ENCODE data around the gene FNIP2. TPM values are rescaled to one million over a fixed set of nuclear protein-coding genes. Genes with fewer than 3 reads are reported as not detected.
A peak's percentile ranks its signal among the peaks of the same experiment; 100 is the strongest.

Gene FNIP2
- total RNA-seq, 2 experiments from 2014 or later = 0.09 to 1.0 TPM

- Histone ChIP-seq H3K9me3 (ENCODE audit: low read length) (no peaks in the 10 kb centered on the region), H3K79me2 (ENCODE audit: insufficient read depth, low read depth, low read length) (no peaks in the 10 kb centered on the region), H3K4me1 (ENCODE audit: insufficient read depth, low read length, poor library complexity, severe bottlenecking) (peaks cover 28% of the 10 kb centered on the region), H3K4me2 (ENCODE audit: low read length) (no peak overlapping the region), H3K27ac (ENCODE audit: low read depth, low read length, poor library complexity, severe bottlenecking) (no peak overlapping the region), H3K9me2 (ENCODE audit: insufficient read depth, low read length) (no peaks in the 10 kb centered on the region), H4K20me1 (ENCODE audit: insufficient read depth, low read length) (0 out of 2 replicates have a peak, but pooled peaks cover 3% of the 10 kb centered on the region), H3K4me3 (ENCODE audit: low read depth, low read length, poor library complexity, severe bottlenecking) (no peak overlapping the region), H3K36me3 (ENCODE audit: insufficient read depth, low read length) (no peaks in the 10 kb centered on the region), H2AFZ (ENCODE audit: low read length) (no peak overlapping the region)
- POLR2A ChIA-PET = interaction anchor here (0.6 kb wide), 3 partner anchors 23 to 567 kb away, joined by 3 read pairs; no protein-coding TSS in a partner anchor
- no peak for TF ChIP-seq CTCF (conservative IDR thresholded peaks at IDR 0.05; ENCODE audit: low read length)
- TF ChIP-seq EZH2phosphoT487 (IDR thresholded peaks at IDR 0.05; ENCODE audit: borderline replicate concordance, low read depth, low read length) = no peak
- CTCF ChIA-PET (ENCODE audit: unreplicated experiment) = no interaction called here
- DNase-seq (ENCODE audit: low spot score) = no peak
- no TSS peak for BruUV-seq (replicated peaks)
- intact Hi-C loops (cut with micrococcal nuclease; ENCODE audit: unreplicated experiment) = no loop called here
Measured at GRCh38 chr4:158814636-158815330, 46.0 kb downstream of the FNIP2 start.

- Histone ChIP-seq H3K4me3 (ENCODE audit: low read depth, low read length, poor library complexity, severe bottlenecking) (no peak overlapping the region), H3K9me2 (ENCODE audit: insufficient read depth, low read length) (no peaks in the 10 kb centered on the region), H3K4me2 (ENCODE audit: low read length) (no peak overlapping the region), H3K27ac (ENCODE audit: low read depth, low read length, poor library complexity, severe bottlenecking) (no peak overlapping the region), H2AFZ (ENCODE audit: low read length) (no peak overlapping the region), H3K79me2 (ENCODE audit: insufficient read depth, low read depth, low read length) (no peaks in the 10 kb centered on the region), H3K9me3 (ENCODE audit: low read length) (no peaks in the 10 kb centered on the region), H4K20me1 (ENCODE audit: insufficient read depth, low read length) (no peaks in the 10 kb centered on the region), H3K36me3 (ENCODE audit: insufficient read depth, low read length) (no peaks in the 10 kb centered on the region), H3K4me1 (ENCODE audit: insufficient read depth, low read length, poor library complexity, severe bottlenecking) (peaks cover 8% of the 10 kb centered on the region)
- intact Hi-C loops (cut with micrococcal nuclease; ENCODE audit: unreplicated experiment) = no loop called here
- POLR2A ChIA-PET = interaction anchor here (0.6 kb wide), 1 partner anchor 504 kb away, joined by 3 read pairs; no protein-coding TSS in a partner anchor
- CTCF ChIA-PET (ENCODE audit: unreplicated experiment) = no interaction called here
- peak; percentile 1 for DNase-seq (ENCODE audit: low spot score)
- no peak for TF ChIP-seq EZH2phosphoT487 (IDR thresholded peaks at IDR 0.05; ENCODE audit: borderline replicate concordance, low read depth, low read length)
- TF ChIP-seq CTCF (conservative IDR thresholded peaks at IDR 0.05; ENCODE audit: low read length) = no peak
- BruUV-seq (replicated peaks) = no TSS peak
Measured at GRCh38 chr4:158816955-158817354, 48.1 kb downstream of the FNIP2 start.

Measured in OCI-LY7 (cell line).